ENCODE results near the gene DHTKD1.

The DHTKD1 gene, protein sequence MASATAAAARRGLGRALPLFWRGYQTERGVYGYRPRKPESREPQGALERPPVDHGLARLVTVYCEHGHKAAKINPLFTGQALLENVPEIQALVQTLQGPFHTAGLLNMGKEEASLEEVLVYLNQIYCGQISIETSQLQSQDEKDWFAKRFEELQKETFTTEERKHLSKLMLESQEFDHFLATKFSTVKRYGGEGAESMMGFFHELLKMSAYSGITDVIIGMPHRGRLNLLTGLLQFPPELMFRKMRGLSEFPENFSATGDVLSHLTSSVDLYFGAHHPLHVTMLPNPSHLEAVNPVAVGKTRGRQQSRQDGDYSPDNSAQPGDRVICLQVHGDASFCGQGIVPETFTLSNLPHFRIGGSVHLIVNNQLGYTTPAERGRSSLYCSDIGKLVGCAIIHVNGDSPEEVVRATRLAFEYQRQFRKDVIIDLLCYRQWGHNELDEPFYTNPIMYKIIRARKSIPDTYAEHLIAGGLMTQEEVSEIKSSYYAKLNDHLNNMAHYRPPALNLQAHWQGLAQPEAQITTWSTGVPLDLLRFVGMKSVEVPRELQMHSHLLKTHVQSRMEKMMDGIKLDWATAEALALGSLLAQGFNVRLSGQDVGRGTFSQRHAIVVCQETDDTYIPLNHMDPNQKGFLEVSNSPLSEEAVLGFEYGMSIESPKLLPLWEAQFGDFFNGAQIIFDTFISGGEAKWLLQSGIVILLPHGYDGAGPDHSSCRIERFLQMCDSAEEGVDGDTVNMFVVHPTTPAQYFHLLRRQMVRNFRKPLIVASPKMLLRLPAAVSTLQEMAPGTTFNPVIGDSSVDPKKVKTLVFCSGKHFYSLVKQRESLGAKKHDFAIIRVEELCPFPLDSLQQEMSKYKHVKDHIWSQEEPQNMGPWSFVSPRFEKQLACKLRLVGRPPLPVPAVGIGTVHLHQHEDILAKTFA

GRCh38 chr10:12068449-12069269, at the start of gene DHTKD1:
DHTKD1 (plus strand) TSS chr10:12068954; CDS start chr10:12069034, 80 bp downstream.
- H3K4me3 ChIP-seq (ENCODE audit: low read depth, low read length), result peak within 1 kb of the TSS; percentile 89
- DNase-seq (ENCODE audit: low read depth), result peak; percentile 94
- no peak for TF ChIP-seq CTCF (IDR thresholded peaks at IDR 0.05; ENCODE audit: control insufficient read depth, extremely low read depth, insufficient read depth)

DNA sequence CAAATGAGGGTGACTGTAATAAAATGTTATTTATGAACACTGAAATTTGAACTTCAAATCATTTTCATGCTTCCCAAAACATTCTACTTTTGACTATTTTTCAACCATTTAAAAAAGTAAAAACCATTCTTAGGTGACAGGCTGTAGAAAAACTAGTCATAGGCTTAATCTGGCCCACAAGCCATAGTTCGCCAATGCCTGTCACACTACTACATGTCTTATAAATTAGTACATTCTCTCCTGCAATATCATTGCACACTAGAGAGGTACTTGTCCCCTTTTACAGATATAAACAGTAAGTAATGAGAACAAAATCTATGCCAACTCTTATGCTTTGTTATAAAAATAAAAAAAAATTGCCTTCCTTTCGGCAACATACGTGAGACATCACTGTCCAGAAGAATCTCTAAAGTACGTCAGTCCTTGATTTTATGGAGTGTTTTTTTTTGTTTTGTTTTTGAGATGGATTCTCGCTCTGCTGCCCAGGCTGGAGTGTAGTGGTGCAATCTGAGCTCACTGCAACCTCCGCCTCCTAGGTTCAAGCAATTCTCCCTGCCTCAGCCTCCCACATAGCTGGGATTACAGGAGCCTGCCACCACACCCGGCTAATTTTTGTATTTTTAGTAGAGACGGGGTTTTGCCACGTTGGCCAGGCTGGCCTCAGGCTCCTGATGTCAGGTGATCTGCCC, 49.3 kb upstream of the DHTKD1 start:
- no peak overlapping the region for H3K4me3 ChIP-seq (ENCODE audit: low read depth, low read length)
- no peak for TF ChIP-seq CTCF (IDR thresholded peaks at IDR 0.05; ENCODE audit: control insufficient read depth, extremely low read depth, insufficient read depth)
- DNase-seq (ENCODE audit: low read depth), result no peak

- no peak overlapping the region for H3K4me3 ChIP-seq (ENCODE audit: low read depth, low read length)
- no peak for DNase-seq (ENCODE audit: low read depth)
- no peak for TF ChIP-seq CTCF (IDR thresholded peaks at IDR 0.05; ENCODE audit: control insufficient read depth, extremely low read depth, insufficient read depth)
Observed at GRCh38 chr10:12020574-12020973, 48.2 kb upstream of the DHTKD1 start.

GRCh38 chr10:12022580-12023257, 46.0 kb upstream of the DHTKD1 start:
- H3K4me3 ChIP-seq (ENCODE audit: low read depth, low read length), result no peak overlapping the region
- no peak for DNase-seq (ENCODE audit: low read depth)
- TF ChIP-seq CTCF (IDR thresholded peaks at IDR 0.05; ENCODE audit: control insufficient read depth, extremely low read depth, insufficient read depth), result no peak

DNA sequence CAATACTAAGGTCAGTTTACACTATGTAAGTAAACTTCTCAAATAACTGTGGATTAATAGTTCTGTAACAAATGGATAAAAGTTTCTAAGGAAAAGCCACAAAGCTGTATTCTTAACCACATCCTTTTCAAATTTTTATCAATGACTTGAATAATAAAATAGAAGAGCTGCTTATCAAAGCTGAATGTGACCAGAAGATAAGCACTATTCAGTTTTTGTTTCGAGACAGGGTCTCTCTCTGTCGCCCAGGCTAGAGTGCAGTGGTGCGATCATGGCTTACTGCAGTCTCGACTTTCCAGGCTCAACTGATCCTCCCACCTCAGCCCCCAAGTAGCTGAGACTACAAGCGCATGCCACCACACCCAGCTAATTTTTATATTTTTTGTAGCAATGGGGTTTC, 43.2 kb upstream of the DHTKD1 start:
- no peak for TF ChIP-seq CTCF (IDR thresholded peaks at IDR 0.05; ENCODE audit: control insufficient read depth, extremely low read depth, insufficient read depth)
- no peak for DNase-seq (ENCODE audit: low read depth)
- H3K4me3 ChIP-seq (ENCODE audit: low read depth, low read length), result no peak overlapping the region

Measured in LNCaP clone FGC (cell line).